ENCODE results near the gene LPCAT2.

LPCAT2 gene

GRCh38 chr16:55530316-55530856, 21.5 kb downstream of the LPCAT2 start:
- Histone ChIP-seq H3K36me3 (peaks cover 89% of the 10 kb centered on the region), H3K4me1 (ENCODE audit: control insufficient read depth in 1 of 2, insufficient read depth in 1 of 2, low read depth in 1 of 2, low read length in 1 of 2) (peaks cover 13 to 15% of the 10 kb centered on the region in 2 experiments), H3K4me3 (ENCODE audit: low read depth in 1 of 2, low read length in 1 of 2) (no peak overlapping the region), H3K27me3 (no peaks in the 10 kb centered on the region), H3K27ac (no peak overlapping the region), H3K9me3 (no peaks in the 10 kb centered on the region)
- no peak for TF ChIP-seq CTCF (IDR thresholded peaks at IDR 0.05)

GRCh38 chr16:55532227-55532626, 23.4 kb downstream of the LPCAT2 start:
- peaks cover 13 to 15% of the 10 kb centered on the region in 2 experiments for H3K4me1 ChIP-seq (ENCODE audit: control insufficient read depth in 1 of 2, insufficient read depth in 1 of 2, low read depth in 1 of 2, low read length in 1 of 2)
- H3K27me3 ChIP-seq = no peaks in the 10 kb centered on the region
- peaks cover 75% of the 10 kb centered on the region for H3K36me3 ChIP-seq
- no peak overlapping the region for H3K27ac ChIP-seq
- no peak overlapping the region for H3K4me3 ChIP-seq (ENCODE audit: low read depth in 1 of 2, low read length in 1 of 2)
- no peak for TF ChIP-seq CTCF (IDR thresholded peaks at IDR 0.05)
- H3K9me3 ChIP-seq = no peaks in the 10 kb centered on the region

GRCh38 chr16:55534756-55535155, 25.9 kb downstream of the LPCAT2 start:
- Histone ChIP-seq H3K9me3 (no peaks in the 10 kb centered on the region), H3K27me3 (no peaks in the 10 kb centered on the region), H3K27ac (no peak overlapping the region), H3K36me3 (peaks cover 58% of the 10 kb centered on the region), H3K4me1 (ENCODE audit: control insufficient read depth in 1 of 2, insufficient read depth in 1 of 2, low read depth in 1 of 2, low read length in 1 of 2) (peaks cover 23 to 25% of the 10 kb centered on the region in 2 experiments), H3K4me3 (ENCODE audit: low read depth in 1 of 2, low read length in 1 of 2) (no peak overlapping the region)
- TF ChIP-seq CTCF (IDR thresholded peaks at IDR 0.05) = no peak

- peak overlapping the region; percentile 12 to 31 for H3K4me3 ChIP-seq (ENCODE audit: low read depth in 1 of 2, low read length in 1 of 2)
- H3K27ac ChIP-seq = peak overlapping the region; percentile 84
- H3K36me3 ChIP-seq = peaks cover 44% of the 10 kb centered on the region
- peaks cover 28 to 32% of the 10 kb centered on the region in 2 experiments for H3K4me1 ChIP-seq (ENCODE audit: control insufficient read depth in 1 of 2, insufficient read depth in 1 of 2, low read depth in 1 of 2, low read length in 1 of 2)
- no peaks in the 10 kb centered on the region for H3K9me3 ChIP-seq
- no peak for TF ChIP-seq CTCF (IDR thresholded peaks at IDR 0.05)
- no peaks in the 10 kb centered on the region for H3K27me3 ChIP-seq
Measured at GRCh38 chr16:55539049-55539448, 30.2 kb downstream of the LPCAT2 start.

- no peaks in the 10 kb centered on the region for H3K9me3 ChIP-seq
- peaks cover 46% of the 10 kb centered on the region for H3K36me3 ChIP-seq
- TF ChIP-seq CTCF (IDR thresholded peaks at IDR 0.05) = no peak
- peaks cover 28 to 32% of the 10 kb centered on the region in 2 experiments for H3K4me1 ChIP-seq (ENCODE audit: control insufficient read depth in 1 of 2, insufficient read depth in 1 of 2, low read depth in 1 of 2, low read length in 1 of 2)
- H3K27me3 ChIP-seq = no peaks in the 10 kb centered on the region
- H3K27ac ChIP-seq = peak overlapping the region; percentile 84
- H3K4me3 ChIP-seq (ENCODE audit: low read depth in 1 of 2, low read length in 1 of 2) = peak overlapping the region in 1 of 2 experiments; percentile 31
Measured at GRCh38 chr16:55539488-55539887, 30.6 kb downstream of the LPCAT2 start.

Data from neutrophil (primary cell).